NCI-H345 (cell line): ENCODE results near the gene HES5.
"Not testable (repeated sequence)": the region's sequence is repeated elsewhere in the genome, so short reads cannot be mapped to it uniquely, and the experiment has no call there.

Experiments
- DNase-seq: peaks from one replicate; lab custom pipeline; 2025; lab: John Stamatoyannopoulos, UW

Gene HES5

DNA sequence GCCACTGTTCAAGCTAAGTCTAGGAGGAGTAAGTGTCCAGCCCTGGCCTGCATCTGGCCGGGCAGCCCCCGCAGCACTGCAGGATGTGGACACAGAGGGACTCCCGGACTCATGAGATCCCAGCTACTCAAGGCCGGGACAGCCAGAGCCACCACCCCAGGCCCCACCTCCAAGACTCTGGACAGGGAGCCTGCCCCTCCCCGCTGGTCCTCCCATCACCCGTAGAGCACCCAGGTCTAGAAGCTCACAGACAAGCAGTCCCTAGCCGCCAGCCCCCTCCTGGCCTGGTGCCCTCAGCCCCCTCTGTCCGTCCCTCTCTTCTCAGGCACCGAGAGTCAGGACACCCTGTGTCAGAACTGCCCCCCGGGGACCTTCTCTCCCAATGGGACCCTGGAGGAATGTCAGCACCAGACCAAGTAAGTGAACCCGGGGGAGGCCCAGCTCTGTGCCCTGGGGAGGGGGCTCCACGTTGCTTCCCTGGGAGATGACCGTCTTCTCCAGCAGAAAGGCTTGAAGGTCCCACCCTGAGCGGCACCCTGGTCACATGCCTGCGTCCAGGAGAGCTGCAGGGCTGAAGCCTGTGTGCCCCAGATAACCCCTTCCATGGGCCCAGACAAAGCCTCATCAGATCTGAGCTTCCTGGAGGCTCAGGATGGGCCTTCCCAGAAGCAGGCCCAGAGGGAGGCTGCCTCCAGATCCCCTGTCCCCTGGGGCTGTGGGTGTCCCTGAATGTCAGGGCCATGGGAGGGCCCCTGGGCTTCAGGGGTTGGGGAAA is 30.4 kb upstream of the HES5 start:
- DNase-seq: no peak

DNA sequence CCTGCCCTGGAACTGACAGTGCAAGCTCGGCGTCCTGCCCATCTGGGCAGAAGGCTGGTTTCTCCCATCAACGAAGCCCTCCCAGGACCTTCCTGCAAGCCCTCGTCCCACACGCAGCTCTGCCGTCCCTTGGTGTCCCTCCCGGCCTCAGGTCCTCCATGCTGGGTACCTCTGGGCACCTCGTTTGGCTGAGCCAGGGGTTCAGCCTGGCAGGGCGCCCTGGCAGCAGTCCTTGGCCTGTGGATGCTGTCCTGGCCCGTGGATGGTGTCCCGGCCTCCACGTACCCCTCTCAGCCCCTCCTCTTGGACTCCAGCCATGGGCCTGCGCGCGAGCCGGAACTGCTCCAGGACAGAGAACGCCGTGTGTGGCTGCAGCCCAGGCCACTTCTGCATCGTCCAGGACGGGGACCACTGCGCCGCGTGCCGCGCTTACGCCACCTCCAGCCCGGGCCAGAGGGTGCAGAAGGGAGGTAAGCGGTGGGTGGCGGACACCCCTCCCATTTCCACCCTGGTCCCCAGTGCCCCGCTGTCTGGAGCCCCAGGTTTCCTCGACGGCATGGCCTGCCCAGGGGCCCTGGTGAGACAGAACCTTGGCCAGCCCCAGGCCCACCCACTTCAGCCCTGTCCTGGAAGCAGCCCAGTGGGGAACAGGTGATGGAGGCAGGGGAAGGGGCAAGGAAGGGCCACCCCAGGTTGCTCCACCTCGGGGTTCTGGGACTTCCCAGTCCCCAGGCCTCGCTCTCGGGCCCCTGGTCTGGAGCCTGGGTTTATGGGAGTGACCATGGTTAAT is 29.6 kb upstream of the HES5 start:
- no peak for DNase-seq

DNA sequence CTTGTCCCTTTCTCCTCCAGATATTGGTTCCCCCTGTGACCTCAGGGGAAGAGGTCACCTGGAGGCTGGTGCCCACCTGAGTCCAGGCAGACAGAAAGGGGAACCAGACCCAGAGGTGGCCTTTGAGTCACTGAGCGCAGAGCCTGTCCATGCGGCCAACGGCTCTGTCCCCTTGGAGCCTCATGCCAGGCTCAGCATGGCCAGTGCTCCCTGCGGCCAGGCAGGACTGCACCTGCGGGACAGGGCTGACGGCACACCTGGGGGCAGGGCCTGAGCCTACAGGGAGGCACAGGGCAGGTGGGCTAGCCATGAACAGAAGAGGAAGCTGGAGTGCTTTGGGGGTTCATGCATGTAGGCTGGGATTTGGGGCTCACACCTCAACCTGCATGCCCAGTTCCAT is 28.8 kb upstream of the HES5 start:
- DNase-seq: no peak

DNA sequence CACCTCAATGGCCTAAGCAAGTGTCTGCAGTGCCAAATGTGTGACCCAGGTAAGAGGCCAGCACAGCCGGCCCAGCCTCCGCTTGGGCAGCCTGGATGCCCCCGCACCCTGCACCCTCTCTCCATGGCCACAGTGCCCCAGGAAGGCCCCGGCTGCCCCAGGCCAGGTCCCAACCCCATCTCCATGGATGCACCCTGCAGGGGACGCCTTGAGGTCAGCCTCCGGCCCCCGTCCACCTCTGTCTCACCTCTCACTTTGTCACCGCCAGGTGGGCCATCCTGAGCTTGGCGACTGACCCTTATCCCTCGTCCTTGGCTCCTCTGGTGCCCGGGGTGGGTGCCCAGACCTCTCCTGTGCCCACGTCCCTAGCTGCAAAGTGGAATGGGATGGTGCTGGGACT is 28.4 kb upstream of the HES5 start:
- DNase-seq: no peak

DNA sequence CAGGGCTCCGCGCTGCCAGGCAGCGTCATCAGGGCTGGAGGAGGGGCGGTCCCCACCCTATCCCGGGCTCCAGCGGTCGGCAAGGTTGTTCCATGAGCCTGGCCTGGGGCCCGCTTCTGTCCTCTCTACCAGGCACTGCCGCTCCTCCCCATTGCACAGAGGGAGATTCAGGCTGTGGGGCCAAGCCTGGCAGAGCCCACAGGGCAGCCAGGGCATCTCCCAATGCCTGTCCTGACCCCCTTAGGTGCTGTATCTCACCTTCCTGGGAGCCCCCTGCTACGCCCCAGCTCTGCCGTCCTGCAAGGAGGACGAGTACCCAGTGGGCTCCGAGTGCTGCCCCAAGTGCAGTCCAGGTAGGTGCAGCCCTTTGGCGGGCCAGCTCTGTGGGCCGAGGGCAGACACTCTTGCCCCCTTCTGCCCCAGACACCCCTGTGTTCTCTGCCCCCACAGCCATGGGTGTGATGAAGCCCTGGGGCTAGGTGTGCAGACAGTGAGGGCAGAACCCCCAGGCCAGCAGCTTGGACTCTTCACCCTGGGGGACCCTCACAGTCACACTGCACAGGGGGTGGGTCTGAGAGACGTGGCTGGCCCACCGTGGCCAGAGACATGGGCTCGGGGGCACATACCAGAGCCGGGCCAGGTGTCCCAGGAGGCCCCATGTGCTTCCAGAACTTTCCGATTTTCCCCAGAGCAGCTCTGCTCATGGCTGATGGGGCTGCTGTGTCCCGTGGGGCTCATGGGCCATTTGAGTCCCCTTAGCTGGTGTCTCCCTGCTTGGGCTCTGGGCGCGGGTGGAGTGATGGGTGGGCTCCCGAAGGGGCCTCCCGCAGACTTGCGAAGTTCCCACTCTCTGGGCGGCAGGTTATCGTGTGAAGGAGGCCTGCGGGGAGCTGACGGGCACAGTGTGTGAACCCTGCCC is 27.7 kb upstream of the HES5 start:
- DNase-seq: no peak

DNA sequence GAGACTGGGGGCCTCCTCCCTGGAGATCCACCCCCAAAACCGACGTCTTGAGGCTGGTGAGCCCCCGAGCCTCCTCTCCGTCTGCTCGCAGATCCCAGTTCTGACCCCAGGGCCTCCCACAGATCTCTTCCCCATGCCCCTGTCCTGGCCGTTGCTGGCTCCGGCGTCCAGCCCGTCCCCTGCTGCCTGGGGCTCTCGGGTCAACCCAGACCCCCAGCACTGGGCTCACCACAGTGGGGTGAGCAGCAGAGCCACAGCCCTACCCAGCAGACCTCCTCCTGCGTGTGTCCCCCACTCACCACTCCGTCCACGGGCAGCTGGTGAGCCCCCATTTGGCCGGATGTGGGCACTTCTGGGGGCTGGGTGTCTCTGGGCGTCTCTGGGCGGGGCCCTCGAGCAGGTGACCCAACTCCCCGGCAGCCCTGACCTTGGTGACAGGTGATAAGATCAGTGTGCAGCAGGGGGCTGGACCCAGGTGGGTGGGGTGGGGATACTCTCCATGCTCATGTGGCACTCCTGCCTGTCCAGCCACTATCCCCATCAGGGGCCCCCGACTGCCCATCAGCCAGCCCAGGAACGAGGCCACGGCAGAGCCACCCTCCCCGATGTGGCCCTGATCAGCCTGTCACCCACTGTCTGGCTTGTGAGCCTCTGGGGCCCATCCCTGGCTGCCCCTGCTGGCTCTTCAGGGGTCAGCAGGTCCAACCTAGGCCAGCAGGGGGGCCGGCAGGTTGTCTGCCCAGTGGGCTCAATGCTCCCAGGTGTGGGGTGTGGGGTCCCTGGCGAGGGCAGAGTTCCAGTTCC is 26.8 kb upstream of the HES5 start:
- DNase-seq: no peak

DNA sequence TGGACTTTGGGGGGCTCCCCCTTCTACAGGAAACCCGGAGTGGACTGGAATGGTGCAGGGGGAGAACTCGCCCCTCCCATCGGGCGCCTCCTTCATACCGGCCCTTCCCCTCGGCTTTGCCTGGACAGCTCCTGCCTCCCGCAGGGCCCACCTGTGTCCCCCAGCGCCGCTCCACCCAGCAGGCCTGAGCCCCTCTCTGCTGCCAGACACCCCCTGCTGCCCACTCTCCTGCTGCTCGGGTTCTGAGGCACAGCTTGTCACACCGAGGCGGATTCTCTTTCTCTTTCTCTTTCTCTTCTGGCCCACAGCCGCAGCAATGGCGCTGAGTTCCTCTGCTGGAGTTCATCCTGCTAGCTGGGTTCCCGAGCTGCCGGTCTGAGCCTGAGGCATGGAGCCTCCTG is 26.2 kb upstream of the HES5 start, which contains the start of gene TNFRSF14:
Gene TNFRSF14 (plus strand): TSS at position 95 of the 401 bp plus-strand sequence. CDS start 294 bp downstream, at position 389.
- DNase-seq: peak; percentile 38

DNA sequence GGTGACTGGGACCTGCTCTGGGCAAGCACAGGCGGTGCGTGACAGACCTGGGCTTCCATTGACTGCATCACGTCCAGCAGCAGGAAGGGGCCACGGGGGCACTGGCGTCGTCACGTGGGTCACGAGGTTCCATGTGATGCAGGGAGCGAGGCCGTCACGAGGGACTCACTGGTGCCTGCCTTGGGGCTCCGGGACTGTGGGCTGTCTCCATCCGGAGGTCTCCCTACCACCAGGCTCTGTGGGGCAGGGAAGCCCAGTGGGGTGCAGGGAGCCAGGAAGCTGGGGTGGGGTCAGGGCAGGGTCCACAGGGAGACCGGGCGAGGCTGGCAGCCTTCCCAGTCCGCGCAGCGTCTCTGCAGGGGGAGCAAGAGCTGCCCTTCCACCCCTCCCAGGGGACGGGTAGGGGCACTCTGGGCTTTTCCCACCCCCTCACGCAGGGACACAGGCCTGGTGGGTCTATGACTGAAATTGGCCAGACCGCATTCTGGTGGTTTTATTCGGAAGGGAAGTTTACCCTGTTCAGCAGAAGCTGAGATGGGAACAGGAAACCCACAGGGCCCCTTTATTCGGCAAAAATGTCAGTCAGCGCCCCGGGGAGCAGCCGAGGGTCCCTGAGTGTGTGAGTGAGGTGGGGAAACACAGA is 25.7 kb upstream of the HES5 start:
- DNase-seq: peak; percentile 53

DNA sequence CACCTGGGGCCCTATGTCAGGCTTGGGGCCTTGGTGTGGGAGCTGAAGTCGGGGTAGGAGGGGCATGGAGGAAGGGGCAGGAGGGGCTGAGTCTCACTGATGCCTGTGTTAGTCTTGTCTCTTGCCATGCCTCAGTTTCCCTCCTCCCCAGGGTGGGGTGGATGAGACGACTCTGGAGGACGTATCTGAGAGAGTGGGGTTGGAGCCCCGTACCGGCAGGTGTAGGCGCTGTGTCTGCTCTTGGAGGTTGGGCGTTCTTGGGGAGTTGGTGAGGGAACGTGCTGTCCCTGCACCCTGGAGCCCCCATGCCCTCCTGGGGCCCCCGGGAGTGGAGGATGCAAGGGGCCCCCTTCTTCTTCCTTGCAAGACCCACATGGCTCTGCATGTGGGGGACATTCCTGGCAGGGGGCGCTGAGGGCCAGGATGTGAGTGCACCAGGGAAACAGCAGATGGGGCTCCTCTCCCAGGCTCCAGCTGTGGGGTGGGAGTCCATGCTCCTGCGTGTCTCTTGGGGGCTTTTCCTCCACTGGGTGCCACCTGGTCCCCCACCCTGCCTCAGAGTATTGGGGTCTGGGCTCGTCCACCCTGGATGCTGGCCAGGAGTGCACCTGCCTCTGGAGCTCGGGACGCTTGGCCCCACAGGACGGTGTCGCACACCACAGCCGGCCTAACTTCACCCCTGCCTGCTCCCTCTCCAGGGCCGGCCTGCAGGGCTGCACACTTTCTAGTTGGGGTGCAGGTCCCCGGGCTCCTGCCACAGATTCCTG is 24.7 kb upstream of the HES5 start:
- DNase-seq: peak; percentile 31

DNA sequence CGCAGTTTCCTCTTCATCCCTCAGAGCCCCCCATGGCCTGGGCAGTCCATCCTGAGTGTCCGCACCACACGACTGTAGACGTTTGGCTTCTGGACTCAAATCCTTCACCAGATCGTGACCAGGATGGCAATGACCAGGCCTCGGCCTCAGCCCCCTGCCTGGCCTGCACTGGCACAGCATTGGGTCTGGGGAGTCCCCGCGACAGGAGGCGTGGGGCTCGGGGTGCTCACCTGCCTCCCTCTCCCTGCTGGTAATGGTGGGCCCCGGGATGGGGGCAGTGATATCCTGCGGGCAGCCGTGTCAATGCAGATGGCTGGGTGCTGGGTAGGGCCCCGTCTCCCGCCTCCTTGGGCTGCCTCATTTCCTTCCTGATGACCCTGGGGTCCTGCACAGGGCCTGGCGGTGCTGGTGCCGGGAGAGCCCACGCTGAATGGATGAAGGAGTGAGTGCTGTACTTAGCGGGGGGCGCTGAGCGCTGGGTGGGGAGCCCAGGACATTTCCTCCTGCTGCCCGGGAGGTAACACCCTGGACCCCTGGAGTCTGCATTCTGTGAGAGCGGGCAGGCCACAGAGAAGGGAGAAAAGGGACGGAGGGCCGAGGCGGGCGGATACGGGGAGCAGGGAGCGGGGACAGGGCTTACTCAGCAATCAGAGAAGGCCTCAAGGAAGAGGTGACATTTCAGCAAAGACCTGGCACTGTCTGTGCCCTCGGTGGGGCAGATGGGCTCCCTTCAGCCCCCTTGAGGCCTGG is 24.0 kb upstream of the HES5 start:
- no peak for DNase-seq

DNA sequence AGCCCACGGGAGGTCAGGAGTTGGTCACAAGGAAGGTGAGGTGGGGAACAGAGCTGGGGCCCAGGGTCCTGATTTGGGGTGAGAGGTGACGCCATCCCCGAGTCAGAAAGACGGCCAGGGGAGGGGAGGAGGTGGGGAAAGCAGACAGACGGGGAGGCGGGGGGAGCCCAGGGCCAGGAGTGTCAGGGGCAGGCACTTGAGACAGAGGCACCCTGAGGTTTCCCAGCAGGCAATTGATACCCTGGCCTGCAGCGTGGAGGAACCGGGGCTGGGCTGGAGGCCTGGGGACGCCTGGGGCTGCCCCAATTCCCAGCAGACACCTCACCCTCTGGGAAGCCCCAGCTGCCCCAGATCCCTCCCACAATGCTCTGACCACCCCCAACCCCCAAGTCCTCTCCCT is 23.0 kb upstream of the HES5 start:
- DNase-seq: not testable (repeated sequence)

DNA sequence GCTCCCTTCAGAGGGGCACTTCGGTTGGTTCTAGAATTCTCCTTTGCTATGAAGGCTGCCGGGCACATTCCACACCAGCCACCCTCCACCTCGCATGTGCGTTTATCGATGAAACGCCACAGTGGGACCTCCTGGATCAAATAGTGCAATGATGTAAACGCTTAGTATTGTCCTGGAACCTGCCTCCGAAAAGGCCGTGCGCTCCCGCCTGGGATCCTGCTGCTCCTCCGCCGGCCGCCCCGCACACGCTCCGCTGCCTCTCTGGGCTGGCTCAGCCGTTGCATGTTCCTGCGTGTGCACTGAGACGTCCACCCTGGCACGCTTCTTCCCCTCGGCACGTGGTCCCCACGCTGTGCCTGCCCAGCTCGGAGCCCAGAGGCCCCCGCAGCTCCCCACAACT is 22.1 kb upstream of the HES5 start:
- DNase-seq: no peak

DNA sequence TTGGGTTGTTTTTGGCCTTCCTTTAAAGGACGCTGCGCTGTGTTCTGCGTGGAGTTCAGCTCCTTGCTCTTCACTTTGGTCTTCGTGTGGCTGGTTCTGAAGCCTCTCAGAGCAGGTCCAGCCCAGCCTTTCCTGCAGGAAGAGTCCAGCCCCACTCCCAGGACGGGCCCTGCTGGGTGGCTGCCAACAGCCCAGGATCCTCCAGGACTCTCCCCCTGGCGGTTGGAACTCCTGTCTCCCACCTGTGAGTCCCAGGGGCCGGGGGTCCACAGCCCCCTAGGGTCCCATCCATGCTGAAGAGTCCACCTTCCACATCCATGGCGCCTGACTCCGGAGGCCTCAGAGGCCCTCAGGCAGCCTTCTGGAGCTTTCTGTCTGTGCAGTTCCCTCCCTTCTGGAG is 21.5 kb upstream of the HES5 start:
- not testable (repeated sequence) for DNase-seq

DNA sequence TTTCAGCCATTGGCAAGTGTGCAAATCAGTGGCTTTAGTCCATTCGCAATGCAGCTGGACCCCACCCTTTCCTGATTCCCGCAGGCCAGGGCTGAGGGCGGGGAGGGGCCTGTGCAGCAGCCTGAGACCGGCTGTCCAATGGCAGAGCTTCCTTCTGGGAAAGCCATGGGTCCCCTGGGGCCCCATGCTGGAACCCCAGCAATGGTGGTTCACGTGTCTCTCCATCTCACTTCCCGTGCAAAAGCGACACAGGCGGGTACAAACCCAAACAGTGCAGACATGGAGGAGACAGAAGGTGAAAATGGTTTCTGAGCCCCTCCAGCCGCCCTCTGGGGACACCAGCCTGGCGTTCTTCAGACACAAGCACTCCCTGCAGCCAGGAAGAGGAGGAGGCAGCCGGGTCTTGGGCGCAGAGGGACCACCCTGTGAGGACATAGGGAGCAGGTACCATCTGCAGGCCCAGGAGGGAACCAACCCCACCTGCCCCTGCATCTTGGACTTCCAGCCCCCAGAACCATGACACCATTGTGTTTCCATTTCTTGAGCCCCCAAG is 20.3 kb upstream of the HES5 start:
- not testable (repeated sequence) for DNase-seq

DNA sequence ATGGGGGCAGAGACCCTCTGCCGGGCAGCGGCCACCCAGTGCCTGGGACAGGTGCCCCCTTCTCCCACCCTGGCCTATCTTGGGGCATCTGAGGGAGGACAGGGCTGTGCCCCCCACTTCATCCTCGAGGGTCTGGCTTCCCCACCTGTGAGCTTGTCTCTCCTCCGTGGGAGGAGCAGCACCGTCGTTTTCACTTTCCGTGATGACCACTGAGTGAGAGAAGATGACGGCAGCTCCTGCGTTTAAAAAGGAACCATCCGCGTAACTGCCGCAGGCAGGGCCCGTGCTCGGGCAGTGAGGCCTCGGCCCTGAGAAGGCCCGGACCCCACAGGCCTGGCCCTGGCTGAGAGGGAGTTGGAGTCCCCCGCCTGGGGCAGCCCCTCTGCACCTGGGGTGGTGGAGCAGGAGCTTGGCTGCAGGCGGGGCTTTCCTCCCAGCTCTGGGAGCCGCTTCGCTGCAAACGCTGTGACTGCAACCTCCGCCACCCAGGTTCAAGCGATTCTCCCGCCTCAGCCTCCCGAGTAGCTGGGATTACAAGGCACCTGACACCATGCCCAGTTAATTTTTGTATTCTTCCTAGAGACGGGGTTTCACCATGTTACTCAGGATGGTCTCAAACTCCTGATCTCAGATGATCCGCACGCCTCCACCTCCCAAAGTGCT is 19.4 kb upstream of the HES5 start:
- not testable (repeated sequence) for DNase-seq

DNA sequence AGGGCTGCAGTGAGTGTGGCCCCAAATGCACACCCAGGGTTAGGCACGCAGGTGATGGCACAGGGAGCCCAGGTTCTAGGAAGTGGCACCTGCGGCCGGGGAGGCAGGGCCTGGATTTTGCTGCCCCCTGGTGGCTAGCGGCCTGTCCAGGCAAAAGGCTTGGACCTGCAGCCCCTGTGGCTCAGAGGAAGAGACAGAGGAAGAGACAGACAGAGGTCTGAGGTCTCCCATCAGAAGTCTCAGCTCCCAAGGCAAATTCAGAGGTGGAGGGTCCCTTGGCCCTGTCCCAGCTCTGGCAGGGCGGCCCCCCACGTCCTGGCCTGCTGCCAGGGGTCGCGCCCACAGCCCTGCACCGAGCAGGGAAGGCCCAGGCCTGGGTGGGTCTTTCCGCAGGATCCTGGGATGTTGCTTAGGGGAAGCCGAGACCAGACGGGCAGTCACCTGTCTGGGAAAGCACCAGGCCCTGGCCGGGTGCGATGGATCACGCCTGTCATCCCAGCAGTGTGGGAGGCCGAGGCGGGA is 18.1 kb upstream of the HES5 start:
- DNase-seq: peak; percentile 87

DNA sequence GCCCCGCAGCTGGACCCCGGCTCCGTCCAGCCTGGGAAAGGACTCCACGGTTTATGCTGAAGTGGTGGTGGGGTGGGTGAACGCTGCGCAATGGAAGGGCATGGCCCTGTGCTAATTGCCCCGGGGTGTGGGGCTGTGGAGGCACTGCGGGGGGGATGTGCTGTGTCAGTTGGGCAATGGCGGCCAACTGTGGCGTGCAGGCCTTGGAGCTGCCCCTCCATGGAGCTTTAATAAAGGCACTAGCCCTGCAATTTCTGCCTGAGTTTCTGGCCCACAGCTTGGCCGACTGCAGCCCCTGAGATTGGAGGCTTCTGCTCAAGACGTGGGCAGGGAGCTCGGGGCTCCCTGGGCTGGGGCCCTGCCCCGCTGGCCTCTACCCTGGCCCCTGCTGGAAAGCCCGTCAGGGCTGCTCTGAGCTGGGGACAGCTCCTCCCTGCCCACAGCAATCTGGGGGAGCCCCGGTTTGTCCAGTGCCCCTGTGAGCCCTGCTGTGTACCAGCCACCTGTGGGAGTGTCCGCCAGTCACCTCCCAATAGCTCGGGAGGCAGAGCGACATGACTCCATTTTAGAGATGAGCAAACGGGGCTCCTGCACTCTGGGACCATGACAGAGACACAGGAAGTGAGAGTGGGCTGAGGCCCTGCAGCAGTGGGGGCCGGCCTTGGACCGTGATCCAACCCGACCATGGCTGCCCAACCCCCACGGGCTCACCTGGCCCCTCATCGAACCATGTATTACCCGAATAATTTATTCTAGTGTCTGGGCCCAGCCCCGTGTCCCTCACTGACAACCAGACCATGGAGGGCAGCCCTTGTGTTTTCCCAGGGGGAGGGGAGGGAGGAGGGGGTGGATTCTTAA is 17.4 kb upstream of the HES5 start:
- peak; percentile 54 for DNase-seq
